RWPE2 (cell line): ENCODE measurements around the gene SGMS1.

ENCODE experiments used
- ATAC-seq: fragments of 200-7000 bp; cut with Tn5 transposase; 3 replicates; pipeline ENCODE4 v1.9.1; 2021; ENCODE audit warnings: low read depth
- DNase-seq: peaks from one replicate; pipeline ENCODE4 v3.0.0-alpha.2; 2020; ENCODE audit warnings: low spot score
- H3K27ac ChIP-seq: fragments of 450-650 bp; 2 replicates; pipeline ENCODE4 v1.5.1; 2017; ENCODE audit warnings: mild to moderate bottlenecking; ENCODE audit not compliant: poor library complexity, severe bottlenecking
- H3K27me3 ChIP-seq: fragments of 250-450 bp; sonication (Bioruptor Pico); 2 replicates; pipeline ENCODE4 v1.5.1; 2021; ENCODE audit warnings: mild to moderate bottlenecking, moderate library complexity; ENCODE audit not compliant: insufficient read depth, poor library complexity, severe bottlenecking
- H3K36me3 ChIP-seq: fragments of 250-450 bp; sonication (Bioruptor Pico); 2 replicates; pipeline ENCODE4 v1.5.1; 2020; ENCODE audit warnings: low read depth, mild to moderate bottlenecking, moderate library complexity
- H3K4me1 ChIP-seq: fragments of 250-450 bp; sonication (Bioruptor Pico); 2 replicates; pipeline ENCODE4 v1.5.1; 2021; ENCODE audit warnings: mild to moderate bottlenecking, moderate library complexity; ENCODE audit not compliant: insufficient read depth, poor library complexity, severe bottlenecking
- H3K4me3 ChIP-seq: fragments of 250-450 bp; sonication (Bioruptor Pico); 2 replicates; pipeline ENCODE4 v1.5.1; 2021; ENCODE audit warnings: mild to moderate bottlenecking, moderate library complexity; ENCODE audit not compliant: severe bottlenecking
- H3K9me3 ChIP-seq: fragments of 250-450 bp; sonication (Bioruptor Pico); 2 replicates; pipeline ENCODE4 v1.5.1; 2021; ENCODE audit warnings: mild to moderate bottlenecking, moderate library complexity; ENCODE audit not compliant: severe bottlenecking
- TF ChIP-seq, protein P1 (sequence below): fragments of 450-650 bp; IDR thresholded peaks from one replicate; pipeline ENCODE4 v1.5.1; 2017; ENCODE audit warnings: mild to moderate bottlenecking, moderate library complexity; ENCODE audit not compliant: poor library complexity, severe bottlenecking

The SGMS1 gene

DNA sequence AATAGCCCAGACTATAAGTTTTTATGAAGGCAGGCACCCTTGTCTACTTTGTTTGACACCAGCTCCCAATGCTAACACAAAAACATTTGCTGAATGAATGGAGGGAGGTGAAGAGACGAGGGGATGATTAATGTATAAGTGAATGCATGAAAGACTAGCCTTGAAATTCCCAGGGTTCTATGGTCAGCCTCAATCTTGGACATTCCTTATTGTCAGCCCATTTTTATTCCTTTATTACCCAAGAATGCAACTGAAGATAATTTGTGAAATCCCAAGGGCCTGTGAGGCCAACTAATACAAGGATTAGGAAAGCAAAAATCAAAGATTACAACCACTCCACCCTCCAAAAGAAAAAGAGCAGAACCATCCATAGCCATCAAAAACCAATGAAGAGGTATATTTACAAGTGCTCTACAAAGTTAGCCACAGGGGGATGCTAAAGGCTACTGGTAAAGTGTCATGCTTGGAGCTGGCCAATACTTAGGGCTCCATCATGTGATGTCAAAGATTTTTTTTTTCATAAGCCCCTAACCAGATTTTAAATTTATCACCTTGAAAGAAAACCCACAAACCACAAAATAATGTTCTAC lies 332.4 kb downstream of the SGMS1 start:
- H3K27ac ChIP-seq = no peak overlapping the region
- TF ChIP-seq, protein P1, sequence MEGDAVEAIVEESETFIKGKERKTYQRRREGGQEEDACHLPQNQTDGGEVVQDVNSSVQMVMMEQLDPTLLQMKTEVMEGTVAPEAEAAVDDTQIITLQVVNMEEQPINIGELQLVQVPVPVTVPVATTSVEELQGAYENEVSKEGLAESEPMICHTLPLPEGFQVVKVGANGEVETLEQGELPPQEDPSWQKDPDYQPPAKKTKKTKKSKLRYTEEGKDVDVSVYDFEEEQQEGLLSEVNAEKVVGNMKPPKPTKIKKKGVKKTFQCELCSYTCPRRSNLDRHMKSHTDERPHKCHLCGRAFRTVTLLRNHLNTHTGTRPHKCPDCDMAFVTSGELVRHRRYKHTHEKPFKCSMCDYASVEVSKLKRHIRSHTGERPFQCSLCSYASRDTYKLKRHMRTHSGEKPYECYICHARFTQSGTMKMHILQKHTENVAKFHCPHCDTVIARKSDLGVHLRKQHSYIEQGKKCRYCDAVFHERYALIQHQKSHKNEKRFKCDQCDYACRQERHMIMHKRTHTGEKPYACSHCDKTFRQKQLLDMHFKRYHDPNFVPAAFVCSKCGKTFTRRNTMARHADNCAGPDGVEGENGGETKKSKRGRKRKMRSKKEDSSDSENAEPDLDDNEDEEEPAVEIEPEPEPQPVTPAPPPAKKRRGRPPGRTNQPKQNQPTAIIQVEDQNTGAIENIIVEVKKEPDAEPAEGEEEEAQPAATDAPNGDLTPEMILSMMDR = peak; percentile 44
- H3K4me3 ChIP-seq = no peak overlapping the region
- H3K36me3 ChIP-seq = no peaks in the 10 kb centered on the region
- no peaks in the 10 kb centered on the region for H3K27me3 ChIP-seq
- no peak for DNase-seq
- H3K9me3 ChIP-seq = no peaks in the 10 kb centered on the region
- ATAC-seq = peak; percentile 38; the same call in 1 of the 3 replicates
- H3K4me1 ChIP-seq = no peaks in the 10 kb centered on the region

DNA sequence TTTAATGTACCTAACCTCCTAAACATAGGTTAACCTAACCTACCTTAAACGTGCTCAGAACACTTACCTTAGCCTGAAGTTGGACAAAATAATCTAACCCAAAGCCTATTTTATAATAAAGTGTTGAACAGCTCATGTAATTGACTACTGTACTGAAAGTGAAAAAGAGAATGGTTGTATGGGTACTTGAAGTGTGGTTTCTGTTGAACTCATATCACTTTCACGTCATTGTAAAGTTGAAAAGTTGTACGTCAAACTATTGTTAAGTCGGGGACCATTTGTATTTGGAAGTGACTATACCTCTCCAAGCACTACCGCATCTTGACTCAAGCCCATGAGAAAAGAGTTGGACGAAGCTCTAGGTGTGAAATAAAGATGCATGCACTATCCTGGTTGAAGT lies 334.6 kb downstream of the SGMS1 start:
- H3K27me3 ChIP-seq = no peaks in the 10 kb centered on the region
- DNase-seq (no peak), ATAC-seq (no peak)
- no peak overlapping the region for H3K27ac ChIP-seq
- no peaks in the 10 kb centered on the region for H3K9me3 ChIP-seq
- H3K4me3 ChIP-seq = no peak overlapping the region
- TF ChIP-seq, protein P1 = no peak
- no peaks in the 10 kb centered on the region for H3K36me3 ChIP-seq
- no peaks in the 10 kb centered on the region for H3K4me1 ChIP-seq

DNA sequence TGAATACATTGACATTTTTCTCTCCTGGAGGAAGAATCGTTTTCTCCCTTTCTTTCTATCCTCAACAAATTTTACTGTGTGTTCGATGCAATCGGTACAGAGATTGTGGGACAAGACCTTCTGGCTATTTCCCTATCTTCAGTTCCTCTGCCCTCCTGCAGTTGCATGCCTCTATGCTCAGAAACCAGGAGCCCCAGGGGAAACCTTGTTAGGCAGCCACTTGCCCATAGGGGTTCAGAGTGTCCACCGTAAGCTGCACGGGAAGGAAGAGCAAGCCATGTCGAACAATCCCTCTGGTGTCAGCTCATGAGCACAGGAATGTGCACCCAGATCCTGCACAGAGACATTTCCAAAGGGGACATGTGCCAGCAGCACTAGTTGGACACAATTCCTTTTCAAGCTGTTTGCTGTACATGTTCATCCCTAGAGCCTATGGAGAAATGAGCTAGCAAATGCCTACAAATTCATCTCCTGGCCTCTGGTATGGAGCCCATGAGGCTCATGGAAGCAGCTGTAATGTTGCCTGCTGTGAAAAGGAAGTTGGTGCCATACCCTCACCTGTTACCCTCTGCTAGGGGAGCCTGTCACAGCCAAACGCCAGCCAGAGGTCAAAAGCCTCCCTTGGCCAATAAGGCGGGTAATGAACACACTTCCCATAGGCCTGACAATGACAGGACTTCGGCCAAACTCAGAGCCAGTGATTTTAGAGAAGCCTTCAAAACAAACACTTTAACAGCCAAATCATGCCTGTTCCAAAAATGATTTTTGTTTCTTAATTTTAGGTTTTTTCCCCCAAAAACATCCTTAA lies 336.6 kb downstream of the SGMS1 start:
- no peak overlapping the region for H3K4me3 ChIP-seq

DNA sequence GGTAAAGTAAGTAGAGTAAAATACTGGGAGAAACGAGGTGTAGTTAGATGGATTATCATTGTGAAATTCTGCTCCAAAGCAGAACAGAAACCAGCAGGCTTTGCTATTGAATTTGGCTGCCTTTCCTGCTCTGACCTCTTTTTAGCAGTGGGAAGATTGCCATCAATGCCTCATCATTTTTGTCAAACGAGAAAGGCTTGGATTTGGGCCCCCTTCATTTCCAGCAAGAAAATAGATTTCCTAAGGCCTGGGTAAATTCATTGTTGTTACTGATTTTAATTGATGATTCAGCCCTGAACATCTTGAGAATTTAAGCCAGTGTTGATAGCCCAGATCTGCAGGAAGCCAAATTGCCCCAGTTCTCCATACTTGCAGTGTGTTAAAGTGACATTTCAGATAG lies 337.2 kb downstream of the SGMS1 start:
- no peaks in the 10 kb centered on the region for H3K27me3 ChIP-seq
- no peaks in the 10 kb centered on the region for H3K9me3 ChIP-seq
- ATAC-seq (no peak), DNase-seq (no peak)
- H3K36me3 ChIP-seq = no peaks in the 10 kb centered on the region
- H3K4me1 ChIP-seq = no peaks in the 10 kb centered on the region
- no peak overlapping the region for H3K27ac ChIP-seq
- TF ChIP-seq, protein P1 = no peak
- no peak overlapping the region for H3K4me3 ChIP-seq

More for the DNA sequence above, 336.6 kb downstream of the SGMS1 start:
- H3K9me3 ChIP-seq = no peaks in the 10 kb centered on the region
- TF ChIP-seq, protein P1 = no peak
- ATAC-seq (no peak), DNase-seq (no peak)
- no peaks in the 10 kb centered on the region for H3K36me3 ChIP-seq
- no peaks in the 10 kb centered on the region for H3K4me1 ChIP-seq
- H3K27me3 ChIP-seq = no peaks in the 10 kb centered on the region
- H3K27ac ChIP-seq = no peak overlapping the region
